ENCODE results near the gene RDH5.

The RDH5 gene

GRCh38 chr12:55715169-55715764 lies 4.9 kb upstream of the RDH5 start:
- DNase-seq: no peak

GRCh38 chr12:55715833-55716581 lies 4.2 kb upstream of the RDH5 start, which contains the start of gene BLOC1S1:
TSS of gene BLOC1S1 (plus strand) at chr12:55716046. CDS start at chr12:55716052, 6 bp downstream.
- DNase-seq: peak; percentile 93

GRCh38 chr12:55716582-55716957 lies 3.6 kb upstream of the RDH5 start:
- DNase-seq: no peak

- no peak for DNase-seq
These were observed 2.9 kb upstream of the RDH5 start for GRCh38 chr12:55717011-55718007.

- DNase-seq: no peak
These were observed 2.2 kb upstream of the RDH5 start for GRCh38 chr12:55718015-55718414.

GRCh38 chr12:55718624-55719275 lies 1.4 kb upstream of the RDH5 start:
- DNase-seq: no peak

GRCh38 chr12:55719371-55719770 lies 822 bp upstream of the RDH5 start:
- DNase-seq: no peak

- no peak for DNase-seq
These were observed 776 bp downstream of the RDH5 start for GRCh38 chr12:55720894-55721444.

- no peak for DNase-seq
These were observed 1.5 kb downstream of the RDH5 start for GRCh38 chr12:55721601-55722213.

- no peak for DNase-seq
These were observed 2.8 kb downstream of the RDH5 start for GRCh38 chr12:55722948-55723347.

GRCh38 chr12:55723516-55724225 lies 3.5 kb downstream of the RDH5 start:
- no peak for DNase-seq

- peak; percentile 32 for DNase-seq
These were observed 4.2 kb downstream of the RDH5 start for GRCh38 chr12:55724226-55724939.

- no peak for DNase-seq
These were observed 4.7 kb downstream of the RDH5 start for GRCh38 chr12:55724940-55725309.

- no peak for DNase-seq
These were observed 5.4 kb downstream of the RDH5 start for GRCh38 chr12:55725556-55725955.

GRCh38 chr12:55726971-55727370 lies 6.8 kb downstream of the RDH5 start:
- no peak for DNase-seq

- DNase-seq: no peak
These were observed 7.5 kb downstream of the RDH5 start for GRCh38 chr12:55727643-55728185.

- DNase-seq: no peak
These were observed 8.2 kb downstream of the RDH5 start for GRCh38 chr12:55728186-55728938.

GRCh38 chr12:55728939-55729818 lies 9.0 kb downstream of the RDH5 start, which contains the start of gene CD63:
TSS of gene CD63 (minus strand) at chr12:55729009. CDS start at chr12:55728341, 668 bp downstream.
- DNase-seq: peak; percentile 86

Measured in NCI-H2107 (cell line).